Suprapubic skin (tissue), 3 donors: ENCODE results near the gene PYGL.

Experiments
- POLR2AphosphoS5 ChIP-seq, 3 donors: sonication (generic); formaldehyde crosslinking; IDR thresholded peaks; one replicate each; pipeline ENCODE4 v1.6.1; 2017; ENCODE audit warnings: antibody characterized with exemption in 3 of 3
- TF ChIP-seq, protein P1 (sequence below), 2 donors: fragments of 200-600 bp in 1 of 2; fragments of 450-650 bp in 1 of 2; sonication (generic) in 1 of 2; IDR thresholded peaks; one replicate each; pipeline ENCODE4 v1.5.1; 2016 to 2019; ENCODE audit warnings: antibody characterized with exemption in 2 of 2, mild to moderate bottlenecking in 1 of 2, moderate library complexity in 1 of 2

- TF ChIP-seq POLR2AphosphoS5 (IDR thresholded peaks at IDR 0.05), result no peak
- TF ChIP-seq, protein P1, sequence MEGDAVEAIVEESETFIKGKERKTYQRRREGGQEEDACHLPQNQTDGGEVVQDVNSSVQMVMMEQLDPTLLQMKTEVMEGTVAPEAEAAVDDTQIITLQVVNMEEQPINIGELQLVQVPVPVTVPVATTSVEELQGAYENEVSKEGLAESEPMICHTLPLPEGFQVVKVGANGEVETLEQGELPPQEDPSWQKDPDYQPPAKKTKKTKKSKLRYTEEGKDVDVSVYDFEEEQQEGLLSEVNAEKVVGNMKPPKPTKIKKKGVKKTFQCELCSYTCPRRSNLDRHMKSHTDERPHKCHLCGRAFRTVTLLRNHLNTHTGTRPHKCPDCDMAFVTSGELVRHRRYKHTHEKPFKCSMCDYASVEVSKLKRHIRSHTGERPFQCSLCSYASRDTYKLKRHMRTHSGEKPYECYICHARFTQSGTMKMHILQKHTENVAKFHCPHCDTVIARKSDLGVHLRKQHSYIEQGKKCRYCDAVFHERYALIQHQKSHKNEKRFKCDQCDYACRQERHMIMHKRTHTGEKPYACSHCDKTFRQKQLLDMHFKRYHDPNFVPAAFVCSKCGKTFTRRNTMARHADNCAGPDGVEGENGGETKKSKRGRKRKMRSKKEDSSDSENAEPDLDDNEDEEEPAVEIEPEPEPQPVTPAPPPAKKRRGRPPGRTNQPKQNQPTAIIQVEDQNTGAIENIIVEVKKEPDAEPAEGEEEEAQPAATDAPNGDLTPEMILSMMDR (IDR thresholded peaks at IDR 0.05), result no peak
These were observed 28.5 kb upstream of the PYGL start for GRCh38 chr14:50972734-50973133.
